ENCODE results near the gene RPP21. TPM values are rescaled to one million over a fixed set of nuclear protein-coding genes. Genes with fewer than 3 reads are reported as not detected.
A peak's percentile ranks its signal among the peaks of the same experiment; 100 is the strongest.

Gene RPP21
- total RNA-seq = 14.0 TPM

GRCh38 chr6:30344868-30345671, at the start of gene RPP21:
TSS of gene RPP21 (plus strand) at chr6:30345156. CDS start at chr6:30345172, 16 bp downstream.
- peak; percentile 61 for DNase-seq

GRCh38 chr6:30295837-30296236, 49.1 kb upstream of the RPP21 start:
- DNase-seq = no peak

- DNase-seq = no peak
These were observed 41.0 kb upstream of the RPP21 start for GRCh38 chr6:30304002-30304401.

GRCh38 chr6:30311101-30311500, 33.9 kb upstream of the RPP21 start:
- no peak for DNase-seq

GRCh38 chr6:30311671-30312070, 33.3 kb upstream of the RPP21 start:
- DNase-seq = no peak

GRCh38 chr6:30312266-30312665, 32.7 kb upstream of the RPP21 start:
- DNase-seq = no peak

GRCh38 chr6:30312676-30313321, 32.2 kb upstream of the RPP21 start:
- DNase-seq = no peak

GRCh38 chr6:30315156-30315555, 29.8 kb upstream of the RPP21 start:
- DNase-seq = no peak

- DNase-seq = no peak
These were observed 26.9 kb upstream of the RPP21 start for GRCh38 chr6:30317913-30318589.

GRCh38 chr6:30319146-30319835, 25.7 kb upstream of the RPP21 start:
- DNase-seq = no peak

GRCh38 chr6:30321692-30322388, 23.1 kb upstream of the RPP21 start:
- DNase-seq = no peak

- no peak for DNase-seq
These were observed 22.1 kb upstream of the RPP21 start for GRCh38 chr6:30322527-30323501.

- DNase-seq = no peak
These were observed 21.1 kb upstream of the RPP21 start for GRCh38 chr6:30323806-30324205.

- peak; percentile 46 for DNase-seq
These were observed 19.6 kb upstream of the RPP21 start for GRCh38 chr6:30325150-30325872.

GRCh38 chr6:30325873-30326525, 19.0 kb upstream of the RPP21 start:
- peak; percentile 72 for DNase-seq

- peak; percentile 79 for DNase-seq
These were observed 18.3 kb upstream of the RPP21 start, which contains the start of gene TRIM39 for GRCh38 chr6:30326526-30327231. TSS of gene TRIM39 (plus strand) at chr6:30326927. CDS start at chr6:30329318, 2,391 bp downstream.

- DNase-seq = no peak
These were observed 17.7 kb upstream of the RPP21 start for GRCh38 chr6:30327232-30327746.

- no peak for DNase-seq
These were observed 16.6 kb upstream of the RPP21 start for GRCh38 chr6:30328397-30328796.

Data from skin of body (tissue), 2 donors.